ENCODE measurements around the gene DENND5A.
"Not testable (repeated sequence)": the region's sequence is repeated elsewhere in the genome, so short reads cannot be mapped to it uniquely, and the experiment has no call there.

DENND5A gene

GRCh38 chr11:9206496-9206895 is 58.7 kb downstream of the DENND5A start:
- no peak for DNase-seq (ENCODE audit: extremely low read depth, low read depth)
- no peak overlapping the region for H3K4me3 ChIP-seq (replicated peaks; ENCODE audit: low read depth, low read length)
- TF ChIP-seq CTCF (IDR thresholded peaks at IDR 0.05; ENCODE audit: low read depth, low read length, missing control alignments) = no peak

GRCh38 chr11:9203691-9204311 is 61.3 kb downstream of the DENND5A start:
- H3K4me3 ChIP-seq (replicated peaks; ENCODE audit: low read depth, low read length) = no peak overlapping the region
- TF ChIP-seq CTCF (IDR thresholded peaks at IDR 0.05; ENCODE audit: low read depth, low read length, missing control alignments) = no peak
- no peak for DNase-seq (ENCODE audit: extremely low read depth, low read depth)

GRCh38 chr11:9201372-9202162 is 63.6 kb downstream of the DENND5A start:
- DNase-seq (ENCODE audit: extremely low read depth, low read depth) = no peak
- no peak overlapping the region for H3K4me3 ChIP-seq (replicated peaks; ENCODE audit: low read depth, low read length)
- TF ChIP-seq CTCF (IDR thresholded peaks at IDR 0.05; ENCODE audit: low read depth, low read length, missing control alignments) = no peak

GRCh38 chr11:9200471-9200870 is 64.7 kb downstream of the DENND5A start:
- TF ChIP-seq CTCF (IDR thresholded peaks at IDR 0.05; ENCODE audit: low read depth, low read length, missing control alignments) = no peak
- H3K4me3 ChIP-seq (replicated peaks; ENCODE audit: low read depth, low read length) = no peak overlapping the region
- no peak for DNase-seq (ENCODE audit: extremely low read depth, low read depth)

- DNase-seq (ENCODE audit: extremely low read depth, low read depth) = no peak
- H3K4me3 ChIP-seq (replicated peaks; ENCODE audit: low read depth, low read length) = no peak overlapping the region
- TF ChIP-seq CTCF (IDR thresholded peaks at IDR 0.05; ENCODE audit: low read depth, low read length, missing control alignments) = no peak
Measured at GRCh38 chr11:9193316-9193715, 71.8 kb downstream of the DENND5A start.

- TF ChIP-seq CTCF (IDR thresholded peaks at IDR 0.05; ENCODE audit: low read depth, low read length, missing control alignments) = no peak
- DNase-seq (ENCODE audit: extremely low read depth, low read depth) = no peak
- H3K4me3 ChIP-seq (replicated peaks; ENCODE audit: low read depth, low read length) = no peak overlapping the region
Measured at GRCh38 chr11:9192561-9192960, 72.6 kb downstream of the DENND5A start.

- H3K4me3 ChIP-seq (replicated peaks; ENCODE audit: low read depth, low read length); DNase-seq (ENCODE audit: extremely low read depth, low read depth): not testable (repeated sequence)
Measured at GRCh38 chr11:9190326-9191016, 74.7 kb downstream of the DENND5A start.

GRCh38 chr11:9188860-9189259 is 76.3 kb downstream of the DENND5A start:
- H3K4me3 ChIP-seq (replicated peaks; ENCODE audit: low read depth, low read length); DNase-seq (ENCODE audit: extremely low read depth, low read depth): not testable (repeated sequence)
